Measurements from ENCODE around the gene LSM10. TPM values are rescaled to one million over a fixed set of nuclear protein-coding genes. Genes with fewer than 3 reads are reported as not detected.

The LSM10 gene
- total and polyA plus RNA-seq, 9 of the 15 experiments (the other 6 are each of a cell fraction or from before 2014, with no cell fraction given) = 13.2 to 146 (median 68.9) TPM

DNA sequence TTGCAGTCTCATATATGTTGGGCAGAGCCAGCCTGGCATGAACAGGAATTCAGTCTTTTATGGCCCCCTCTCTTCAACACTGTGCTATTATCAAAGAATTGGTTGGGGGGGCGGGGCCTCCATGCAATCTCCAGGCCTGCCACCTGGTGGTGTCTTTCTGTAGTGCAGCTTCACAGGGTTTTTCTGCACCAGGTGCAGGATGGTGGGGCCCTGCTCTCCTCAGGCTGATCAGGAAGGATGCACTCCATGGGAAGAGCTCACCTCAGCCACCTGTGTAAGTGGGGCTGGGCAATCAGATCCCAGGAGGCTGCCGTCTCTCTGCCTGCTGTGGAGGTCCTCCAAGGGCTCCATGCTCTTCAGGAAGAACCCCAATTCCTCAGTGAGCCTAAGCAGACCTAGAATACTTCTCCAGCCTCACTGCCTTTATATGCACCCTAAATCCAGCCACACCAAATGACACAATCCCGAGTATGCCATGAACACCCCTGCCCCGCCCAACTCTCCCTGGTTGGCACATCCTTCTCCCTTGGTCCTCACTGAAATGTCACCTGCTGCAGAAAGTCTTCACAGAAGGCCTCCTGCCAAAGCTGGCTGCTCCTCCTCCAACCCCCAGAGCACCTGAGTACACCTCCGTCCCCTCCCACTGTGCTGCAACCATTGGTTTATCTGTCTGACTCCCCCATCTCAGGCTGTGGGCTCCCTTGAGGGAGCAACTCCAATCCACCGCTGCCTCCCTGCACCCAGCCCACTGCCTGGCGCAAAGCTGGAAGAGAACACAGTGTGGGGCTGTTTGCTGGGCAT, 28.4 kb downstream of the LSM10 start (continued):
- 0 out of 2 replicates have a peak, but pooled peaks have one; percentile 32 for TF ChIP-seq CREM (IDR thresholded peaks at IDR 0.05; ENCODE audit: low read depth)
- no peak for TF ChIP-seq BRF1 (IDR thresholded peaks at IDR 0.05; ENCODE audit: borderline replicate concordance, extremely low read depth, insufficient read length)
- TF ChIP-seq ZFX (CRISPR knock-in tag; IDR thresholded peaks at IDR 0.05) = 0 out of 2 replicates have a peak, but pooled peaks have one; percentile 10
- no peak for TF ChIP-seq NCOA2 (IDR thresholded peaks at IDR 0.05; ENCODE audit: partially characterized antibody in 2 of 2)
- TF ChIP-seq CEBPG (CRISPR knock-in tag; IDR thresholded peaks at IDR 0.05) = no peak
- no peak for TF ChIP-seq CEBPG (tag; conservative IDR thresholded peaks at IDR 0.05 in 1 of 2, IDR thresholded peaks at IDR 0.05 in 1 of 2)
- 0 out of 2 replicates have a peak, but pooled peaks have one; percentile 21 for TF ChIP-seq MYC (IDR thresholded peaks at IDR 0.05; ENCODE audit: low read depth, low read length)
- TF ChIP-seq MYC (CRISPR knock-in tag; IDR thresholded peaks at IDR 0.05; ENCODE audit: borderline replicate concordance, low read depth) = no peak
- no peak for TF ChIP-seq RBBP5 (IDR thresholded peaks at IDR 0.05; ENCODE audit: borderline replicate concordance, insufficient read depth, low read length, poor library complexity, severe bottlenecking)
- TF ChIP-seq EP300 (IDR thresholded peaks at IDR 0.05; ENCODE audit: low read length) = no peak
- TF ChIP-seq TEAD1 (CRISPR knock-in tag; IDR thresholded peaks at IDR 0.05) = 0 out of 4 replicates have a peak, but pooled peaks of 1 of the 2 experiments have one; percentile 46
- peak; percentile 47; the same call in 1 of the 2 replicates for TF ChIP-seq ZNF263 (CRISPR knock-in tag; IDR thresholded peaks at IDR 0.05; ENCODE audit: borderline replicate concordance)
- TF ChIP-seq SAFB2 (IDR thresholded peaks at IDR 0.05; ENCODE audit: borderline replicate concordance, low read depth, low read length, severe bottlenecking) = no peak
- TF ChIP-seq ADNP (tag; IDR thresholded peaks at IDR 0.05) = no peak
- TF ChIP-seq, protein P1, sequence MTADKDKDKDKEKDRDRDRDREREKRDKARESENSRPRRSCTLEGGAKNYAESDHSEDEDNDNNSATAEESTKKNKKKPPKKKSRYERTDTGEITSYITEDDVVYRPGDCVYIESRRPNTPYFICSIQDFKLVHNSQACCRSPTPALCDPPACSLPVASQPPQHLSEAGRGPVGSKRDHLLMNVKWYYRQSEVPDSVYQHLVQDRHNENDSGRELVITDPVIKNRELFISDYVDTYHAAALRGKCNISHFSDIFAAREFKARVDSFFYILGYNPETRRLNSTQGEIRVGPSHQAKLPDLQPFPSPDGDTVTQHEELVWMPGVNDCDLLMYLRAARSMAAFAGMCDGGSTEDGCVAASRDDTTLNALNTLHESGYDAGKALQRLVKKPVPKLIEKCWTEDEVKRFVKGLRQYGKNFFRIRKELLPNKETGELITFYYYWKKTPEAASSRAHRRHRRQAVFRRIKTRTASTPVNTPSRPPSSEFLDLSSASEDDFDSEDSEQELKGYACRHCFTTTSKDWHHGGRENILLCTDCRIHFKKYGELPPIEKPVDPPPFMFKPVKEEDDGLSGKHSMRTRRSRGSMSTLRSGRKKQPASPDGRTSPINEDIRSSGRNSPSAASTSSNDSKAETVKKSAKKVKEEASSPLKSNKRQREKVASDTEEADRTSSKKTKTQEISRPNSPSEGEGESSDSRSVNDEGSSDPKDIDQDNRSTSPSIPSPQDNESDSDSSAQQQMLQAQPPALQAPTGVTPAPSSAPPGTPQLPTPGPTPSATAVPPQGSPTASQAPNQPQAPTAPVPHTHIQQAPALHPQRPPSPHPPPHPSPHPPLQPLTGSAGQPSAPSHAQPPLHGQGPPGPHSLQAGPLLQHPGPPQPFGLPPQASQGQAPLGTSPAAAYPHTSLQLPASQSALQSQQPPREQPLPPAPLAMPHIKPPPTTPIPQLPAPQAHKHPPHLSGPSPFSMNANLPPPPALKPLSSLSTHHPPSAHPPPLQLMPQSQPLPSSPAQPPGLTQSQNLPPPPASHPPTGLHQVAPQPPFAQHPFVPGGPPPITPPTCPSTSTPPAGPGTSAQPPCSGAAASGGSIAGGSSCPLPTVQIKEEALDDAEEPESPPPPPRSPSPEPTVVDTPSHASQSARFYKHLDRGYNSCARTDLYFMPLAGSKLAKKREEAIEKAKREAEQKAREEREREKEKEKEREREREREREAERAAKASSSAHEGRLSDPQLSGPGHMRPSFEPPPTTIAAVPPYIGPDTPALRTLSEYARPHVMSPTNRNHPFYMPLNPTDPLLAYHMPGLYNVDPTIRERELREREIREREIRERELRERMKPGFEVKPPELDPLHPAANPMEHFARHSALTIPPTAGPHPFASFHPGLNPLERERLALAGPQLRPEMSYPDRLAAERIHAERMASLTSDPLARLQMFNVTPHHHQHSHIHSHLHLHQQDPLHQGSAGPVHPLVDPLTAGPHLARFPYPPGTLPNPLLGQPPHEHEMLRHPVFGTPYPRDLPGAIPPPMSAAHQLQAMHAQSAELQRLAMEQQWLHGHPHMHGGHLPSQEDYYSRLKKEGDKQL (CRISPR knock-in tag; IDR thresholded peaks at IDR 0.05; ENCODE audit: borderline replicate concordance) = no peak
- no peak for TF ChIP-seq FIP1L1 (IDR thresholded peaks at IDR 0.05; ENCODE audit: low read depth, low read length, poor library complexity, severe bottlenecking)
- no peak for TF ChIP-seq RBM14 (IDR thresholded peaks at IDR 0.05; ENCODE audit: borderline replicate concordance, insufficient read depth, low read depth, low read length)
- 0 out of 2 replicates have a peak, but pooled peaks have one; percentile 8 for TF ChIP-seq ZNF384 (IDR thresholded peaks at IDR 0.05; ENCODE audit: low read depth, low read length)

Measured in K562 (cell line).